GM23338 (cell line): ENCODE results near the gene GCH1.

ENCODE experiments used
- CREB1 ChIP-seq: fragments of 250-450 bp; sonication (Bioruptor Pico); IDR thresholded peaks from 2 replicates; pipeline ENCODE4 v1.5.0; 2020; ENCODE audit warnings: low read depth, mild to moderate bottlenecking, moderate library complexity
- CTCF ChIP-seq, 2 experiments: fragments of 200-600 bp in 1 of 2; sonication (generic) in 1 of 2; conservative IDR thresholded peaks; 2 replicates each; pipeline versions ENCODE4 v1.5.1 to v1.6.1; 2016 to 2017; ENCODE audit warnings: antibody characterized with exemption in 2 of 2, low read depth in 2 of 2, mild to moderate bottlenecking in 2 of 2, moderate library complexity in 1 of 2
- EZH2 ChIP-seq: fragments of 200-600 bp; sonication (generic); IDR thresholded peaks from one replicate; pipeline ENCODE4 v1.8.0; 2017; ENCODE audit warnings: antibody characterized with exemption, mild to moderate bottlenecking, low read depth; ENCODE audit not compliant: unreplicated experiment
- EZH2phosphoT487 ChIP-seq: fragments of 200-600 bp; sonication (generic); IDR thresholded peaks from one replicate; pipeline ENCODE4 v1.8.1; 2018; ENCODE audit warnings: antibody characterized with exemption; ENCODE audit not compliant: unreplicated experiment
- JUNB ChIP-seq: IDR thresholded peaks from one replicate; pipeline ENCODE4 v1.6.1; 2016; ENCODE audit warnings: antibody characterized with exemption; ENCODE audit not compliant: unreplicated experiment
- NANOG ChIP-seq: IDR thresholded peaks from 2 replicates; pipeline ENCODE4 v1.6.1; 2016; ENCODE audit warnings: antibody characterized with exemption, borderline replicate concordance
- REST ChIP-seq: IDR thresholded peaks from one replicate; pipeline ENCODE4 v1.6.1; 2018; ENCODE audit warnings: antibody characterized with exemption; ENCODE audit not compliant: unreplicated experiment
- ZNF114 ChIP-seq: fragments of 250-450 bp; sonication (Bioruptor Pico); IDR thresholded peaks from 2 replicates; pipeline ENCODE4 v1.5.0; 2020; ENCODE audit warnings: mild to moderate bottlenecking, moderate library complexity

GRCh38 chr14:54894995-54895394, 7.6 kb downstream of the GCH1 start:
- TF ChIP-seq EZH2phosphoT487 (no peak), CTCF (conservative IDR thresholded peaks at IDR 0.05; ENCODE audit: low read depth in 2 of 2) (no peak), REST (no peak), NANOG (no peak), ZNF114 (CRISPR knock-in tag) (no peak), EZH2 (no peak), JUNB (no peak), CREB1 (no peak)
